NT2/D1 (cell line): ENCODE results near the gene EDA2R.

ENCODE experiments used
- DNase-seq: peaks from one replicate; pipeline ENCODE4 v3.0.0-alpha.2; 2011; ENCODE audit warnings: low read depth, low spot score
- H3K27me3 ChIP-seq: 2 replicates; pipeline ENCODE4 v1.6.0; 2011; ENCODE audit warnings: mild to moderate bottlenecking; ENCODE audit not compliant: insufficient read length, insufficient read depth
- H3K36me3 ChIP-seq: 2 replicates; pipeline ENCODE4 v1.6.1; 2011; ENCODE audit warnings: mild to moderate bottlenecking, low read length, mixed read lengths; ENCODE audit not compliant: insufficient read depth, insufficient read length
- H3K4me1 ChIP-seq: 2 replicates; pipeline ENCODE4 v1.5.1; 2011; ENCODE audit not compliant: insufficient read depth, insufficient read length
- H3K4me3 ChIP-seq: 2 replicates; pipeline ENCODE4 v1.5.1; 2011; ENCODE audit warnings: low read depth; ENCODE audit not compliant: insufficient read length
- H3K9ac ChIP-seq: 2 replicates; pipeline ENCODE4 v1.6.0; 2011; ENCODE audit warnings: low read depth; ENCODE audit not compliant: insufficient read length
- H3K9me3 ChIP-seq: 2 replicates; pipeline ENCODE4 v1.5.1; 2011; ENCODE audit warnings: mild to moderate bottlenecking, low read length; ENCODE audit not compliant: insufficient read depth
- SUZ12 ChIP-seq: IDR thresholded peaks from 2 replicates; pipeline ENCODE4 v1.6.1; 2011; ENCODE audit not compliant: insufficient read length, insufficient read depth; ENCODE audit errors: extremely low read depth
- YY1 ChIP-seq: IDR thresholded peaks from 2 replicates; pipeline ENCODE4 v1.6.1; 2011; ENCODE audit not compliant: insufficient read length, insufficient read depth
- ZNF274 ChIP-seq: IDR thresholded peaks from 2 replicates; pipeline ENCODE4 v1.6.1; 2011; ENCODE audit warnings: mild to moderate bottlenecking, low read depth, low read length

The EDA2R gene

GRCh38 chrX:66638591-66639500 lies at the start of gene EDA2R:
Gene EDA2R, minus strand, starts transcription at chrX:66639078. Its CDS starts 23,058 bp downstream, at chrX:66616020.
- Histone ChIP-seq H3K9me3 (no peaks in the 10 kb centered on the region), H3K9ac (peak within 1 kb of the TSS; percentile 81), H3K27me3 (no peaks in the 10 kb centered on the region), H3K4me3 (peak within 1 kb of the TSS; percentile 64), H3K36me3 (no peaks in the 10 kb centered on the region), H3K4me1 (no peaks in the 10 kb centered on the region)
- DNase-seq, result peak; percentile 60
- TF ChIP-seq ZNF274, result no peak
- TF ChIP-seq YY1, result no peak
- TF ChIP-seq SUZ12, result no peak

GRCh38 chrX:66684196-66684595 lies 45.3 kb upstream of the EDA2R start:
- H3K4me3 ChIP-seq, result no peak overlapping the region
- H3K9me3 ChIP-seq, result no peaks in the 10 kb centered on the region
- no peaks in the 10 kb centered on the region for H3K27me3 ChIP-seq
- TF ChIP-seq ZNF274, result no peak
- no peak for TF ChIP-seq SUZ12
- no peak for TF ChIP-seq YY1
- no peaks in the 10 kb centered on the region for H3K36me3 ChIP-seq
- no peaks in the 10 kb centered on the region for H3K4me1 ChIP-seq
- no peak overlapping the region for H3K9ac ChIP-seq
- DNase-seq, result no peak

DNA sequence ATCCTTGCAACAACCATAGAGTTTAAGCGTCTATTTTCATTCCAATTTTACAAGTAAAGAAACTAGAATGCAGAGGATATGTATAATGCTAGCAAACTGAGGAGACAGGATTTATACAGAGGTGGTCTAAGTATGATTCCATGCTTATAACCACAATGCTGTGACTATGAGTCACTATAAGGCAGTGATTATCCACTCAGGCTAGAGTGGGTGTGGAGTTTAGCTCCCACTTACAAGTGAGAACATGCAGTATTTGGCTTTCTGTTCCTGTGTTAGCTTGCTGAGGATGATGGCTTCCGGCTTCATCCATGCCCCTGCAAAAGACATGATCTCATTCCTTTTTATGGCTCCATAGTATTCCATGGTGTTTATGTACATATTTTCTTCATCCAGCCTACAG lies 41.6 kb upstream of the EDA2R start:
- Histone ChIP-seq H3K27me3 (no peaks in the 10 kb centered on the region), H3K36me3 (no peaks in the 10 kb centered on the region), H3K9ac (no peak overlapping the region), H3K4me1 (no peaks in the 10 kb centered on the region), H3K9me3 (no peaks in the 10 kb centered on the region), H3K4me3 (no peak overlapping the region)
- TF ChIP-seq ZNF274 (no peak), SUZ12 (no peak), YY1 (no peak)
- no peak for DNase-seq

DNA sequence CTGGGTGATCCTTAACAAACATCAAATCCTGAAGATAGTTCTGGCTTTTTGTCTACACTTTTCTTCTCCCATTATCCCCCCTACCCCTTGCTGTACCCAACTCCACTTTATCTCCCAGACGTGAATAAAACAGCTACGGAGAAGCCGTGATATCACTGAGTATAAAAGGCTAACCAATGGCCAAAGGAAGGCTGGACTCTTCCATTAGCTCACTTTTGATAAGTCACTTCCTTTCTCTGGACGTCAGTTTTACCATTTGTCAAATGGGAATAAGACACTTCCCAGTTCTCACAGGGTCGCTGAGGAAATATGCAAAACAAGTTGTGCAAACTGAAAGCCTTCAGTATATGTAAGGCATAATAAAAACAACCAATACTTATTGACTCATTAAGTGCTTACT lies 38.6 kb upstream of the EDA2R start:
- DNase-seq, result no peak
- H3K4me3 ChIP-seq, result no peak overlapping the region
- no peaks in the 10 kb centered on the region for H3K36me3 ChIP-seq
- no peak overlapping the region for H3K9ac ChIP-seq
- H3K9me3 ChIP-seq, result no peaks in the 10 kb centered on the region
- TF ChIP-seq SUZ12, result no peak
- no peak for TF ChIP-seq YY1
- TF ChIP-seq ZNF274, result no peak
- no peaks in the 10 kb centered on the region for H3K4me1 ChIP-seq
- no peaks in the 10 kb centered on the region for H3K27me3 ChIP-seq

DNA sequence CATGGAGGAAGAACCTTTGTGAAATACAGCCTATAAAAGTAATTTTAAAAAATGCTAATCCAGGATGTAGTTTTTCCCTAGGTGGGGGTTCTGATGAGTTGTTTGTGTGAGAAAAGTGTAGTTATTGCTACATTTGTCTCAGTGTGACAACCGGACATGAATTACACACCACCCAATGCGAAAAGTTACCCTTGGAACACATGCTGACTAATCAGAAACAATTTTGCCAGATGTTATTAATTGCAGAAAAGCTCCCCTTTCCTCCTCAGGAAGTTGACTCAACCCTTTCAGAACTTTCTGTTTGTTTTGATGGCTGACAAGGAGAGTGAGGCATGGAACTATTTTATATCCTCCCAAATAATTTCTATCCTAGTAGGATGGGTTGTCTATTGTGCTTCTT lies 38.1 kb upstream of the EDA2R start:
- no peak overlapping the region for H3K4me3 ChIP-seq
- H3K9ac ChIP-seq, result no peak overlapping the region
- no peaks in the 10 kb centered on the region for H3K36me3 ChIP-seq
- no peaks in the 10 kb centered on the region for H3K9me3 ChIP-seq
- H3K27me3 ChIP-seq, result no peaks in the 10 kb centered on the region
- TF ChIP-seq ZNF274, result no peak
- TF ChIP-seq YY1, result no peak
- no peak for TF ChIP-seq SUZ12
- DNase-seq, result no peak
- no peaks in the 10 kb centered on the region for H3K4me1 ChIP-seq

DNA sequence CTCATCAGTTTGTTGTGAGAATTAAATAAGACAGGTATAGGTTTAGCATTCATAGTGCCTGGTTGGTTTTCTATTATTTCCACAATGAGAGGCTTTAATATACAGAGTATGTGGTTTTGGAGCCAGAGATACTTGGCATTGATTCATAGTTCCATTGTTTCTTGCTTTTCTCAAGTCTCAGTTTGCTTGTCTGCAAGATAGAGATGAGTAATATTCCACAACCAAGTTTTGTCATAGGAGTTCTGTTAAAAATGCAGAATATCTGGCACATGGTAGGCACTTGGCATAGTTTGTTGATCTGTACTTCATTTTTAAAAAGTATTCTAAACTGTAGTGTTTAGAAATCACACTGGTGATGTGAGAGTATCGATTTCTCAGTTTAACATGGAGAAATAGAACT lies 37.5 kb upstream of the EDA2R start:
- H3K27me3 ChIP-seq, result no peaks in the 10 kb centered on the region
- H3K36me3 ChIP-seq, result no peaks in the 10 kb centered on the region
- H3K9me3 ChIP-seq, result no peaks in the 10 kb centered on the region; the same call in 1 of the 2 replicates
- DNase-seq, result no peak
- H3K4me1 ChIP-seq, result no peaks in the 10 kb centered on the region
- H3K4me3 ChIP-seq, result no peak overlapping the region
- no peak overlapping the region for H3K9ac ChIP-seq
- TF ChIP-seq SUZ12 (no peak), YY1 (no peak), ZNF274 (no peak)

DNA sequence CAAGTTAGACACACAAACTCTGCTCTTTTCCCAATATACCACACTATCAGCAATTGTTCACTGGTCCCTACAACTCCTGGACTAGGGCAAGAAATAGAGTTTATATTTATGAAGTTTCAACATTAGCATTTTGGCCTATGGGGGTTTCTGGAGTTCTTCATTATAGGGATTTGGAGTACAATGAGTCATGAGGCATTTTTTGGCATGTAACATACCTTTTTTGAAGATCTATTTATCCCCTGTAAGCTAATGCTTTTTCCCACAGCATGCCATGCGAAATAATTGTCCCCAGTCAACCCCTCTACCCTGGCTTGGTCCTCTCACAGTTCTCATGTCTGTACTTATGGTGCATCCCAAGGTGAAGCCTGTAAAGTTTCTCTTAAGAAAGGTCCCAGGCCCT lies 36.7 kb upstream of the EDA2R start:
- H3K4me1 ChIP-seq, result no peaks in the 10 kb centered on the region
- DNase-seq, result no peak
- H3K9ac ChIP-seq, result no peak overlapping the region
- no peaks in the 10 kb centered on the region; the same call in 1 of the 2 replicates for H3K9me3 ChIP-seq
- H3K27me3 ChIP-seq, result no peaks in the 10 kb centered on the region
- no peaks in the 10 kb centered on the region for H3K36me3 ChIP-seq
- no peak for TF ChIP-seq ZNF274
- no peak for TF ChIP-seq YY1
- no peak for TF ChIP-seq SUZ12
- H3K4me3 ChIP-seq, result no peak overlapping the region

DNA sequence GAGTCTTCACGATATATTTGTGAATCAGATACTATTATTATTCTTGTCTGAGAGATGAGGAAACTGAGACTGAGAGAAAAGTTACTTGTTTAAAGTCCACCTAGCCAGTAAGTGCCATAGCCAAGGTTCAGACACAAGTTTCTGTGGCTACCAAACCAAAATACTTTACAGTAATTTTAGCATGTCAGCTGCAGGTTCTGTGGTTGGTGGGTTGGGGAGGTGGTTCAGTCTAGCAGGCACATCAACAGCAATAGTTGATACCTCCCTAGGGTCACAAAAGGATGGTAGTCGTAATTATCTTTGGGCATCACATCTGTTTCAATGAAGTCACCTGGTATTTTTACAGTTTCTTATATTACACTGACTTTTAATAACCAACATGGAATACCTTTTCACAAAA lies 35.6 kb upstream of the EDA2R start:
- H3K36me3 ChIP-seq, result no peaks in the 10 kb centered on the region
- H3K9me3 ChIP-seq, result no peaks in the 10 kb centered on the region; the same call in 1 of the 2 replicates
- no peaks in the 10 kb centered on the region for H3K4me1 ChIP-seq
- TF ChIP-seq YY1 (no peak), SUZ12 (no peak)
- H3K27me3 ChIP-seq, result no peaks in the 10 kb centered on the region
- H3K9ac ChIP-seq, result no peak overlapping the region
- DNase-seq, result no peak
- no peak overlapping the region for H3K4me3 ChIP-seq
